ENCODE results near the gene BAX. TPM values are rescaled to one million over a fixed set of nuclear protein-coding genes. Genes with fewer than 3 reads are reported as not detected.

Gene BAX
- total and polyA plus RNA-seq, 2 donors (not counting 1 experiment from before 2014, with no cell fraction given) = 95.3 to 109 TPM

- POLR2A ChIA-PET = no interaction called here
- H3K9me3 Mint-ChIP-seq (ENCODE audit: insufficient read depth) = no peaks in the 10 kb centered on the region
- Histone ChIP-seq H3K9ac (ENCODE audit: low read length) (no peak overlapping the region), H3K4me3 (ENCODE audit: control extremely low read depth in 1 of 5, extremely low read depth in 1 of 5, insufficient read depth in 1 of 5, low read depth in 2 of 5, low read length in 4 of 5) (no peak overlapping the region), H3K4me1 (ENCODE audit: control insufficient read depth in 2 of 2, insufficient read depth in 2 of 2, low read length in 2 of 2) (peaks cover 12 to 15% of the 10 kb centered on the region in 2 donors), H3K9me3 (ENCODE audit: control extremely low read depth in 1 of 3, control insufficient read depth in 2 of 3, insufficient read depth in 1 of 3, low read length in 2 of 3) (peaks cover 0 to 6% (median 0%) of the 10 kb centered on the region in 3 donors), H3K36me3 (replicated peaks in 1 of 2; ENCODE audit: control extremely low read depth in 1 of 2, control insufficient read depth in 1 of 2, extremely low read depth in 1 of 2, insufficient read depth in 2 of 2, low read length in 1 of 2) (no peaks in the 10 kb centered on the region), H4K20me1 (ENCODE audit: control insufficient read depth, insufficient read depth, low read length, poor library complexity, severe bottlenecking) (no peaks in the 10 kb centered on the region), H3K27me3 (replicated peaks in 1 of 4; ENCODE audit: control extremely low read depth in 1 of 4, control insufficient read depth in 3 of 4, insufficient read depth in 4 of 4, low read length in 3 of 4) (peaks cover 0 to 10% (median 3%) of the 10 kb centered on the region in 4 experiments), H2AFZ (ENCODE audit: insufficient read depth, low read depth, low read length, poor library complexity, severe bottlenecking) (no peak overlapping the region), H3K4me2 (replicated peaks; ENCODE audit: low read depth, low read length, poor library complexity, severe bottlenecking) (no peak overlapping the region), H3K79me2 (ENCODE audit: control insufficient read depth, insufficient read depth, low read length) (no peaks in the 10 kb centered on the region), H3K27ac (ENCODE audit: low read length in 2 of 2) (no peak overlapping the region)
- 95% methylated on average over 20 of the region's 25 CpGs for WGBS (ENCODE audit: insufficient coverage)
- no peak for TF ChIP-seq EZH2 (IDR thresholded peaks at IDR 0.05; ENCODE audit: borderline replicate concordance, insufficient read depth, low read depth, low read length, poor library complexity, severe bottlenecking)
- no peak for TF ChIP-seq CTCF (IDR thresholded peaks at IDR 0.05)
- H3K27me3 Mint-ChIP-seq = peaks cover 13% of the 10 kb centered on the region
- H3K27ac Mint-ChIP-seq = no peak overlapping the region
- H3K4me1 Mint-ChIP-seq = peaks cover 11% of the 10 kb centered on the region
- DNase-seq (no peak), ATAC-seq (ENCODE audit: low read depth) (no peak)
- CTCF ChIA-PET = no interaction called here
- H3K4me3 Mint-ChIP-seq = no peak overlapping the region
- intact Hi-C loops (cut with micrococcal nuclease) = no loop called here
These were observed 18.8 kb upstream of the BAX start for GRCh38 chr19:48935864-48936263.

GRCh38 chr19:48938256-48938655 is 16.4 kb upstream of the BAX start:
- H2AFZ ChIP-seq (ENCODE audit: insufficient read depth, low read depth, low read length, poor library complexity, severe bottlenecking) = no peak overlapping the region
- Mint-ChIP-seq H3K27ac (no peak overlapping the region), H3K27me3 (peaks cover 9% of the 10 kb centered on the region), H3K4me3 (no peak overlapping the region), H3K9me3 (ENCODE audit: insufficient read depth) (peaks cover 2% of the 10 kb centered on the region), H3K4me1 (peaks cover 10% of the 10 kb centered on the region)
- ChIA-PET CTCF (no interaction called here), POLR2A (no interaction called here)
- H4K20me1 ChIP-seq (ENCODE audit: control insufficient read depth, insufficient read depth, low read length, poor library complexity, severe bottlenecking) = no peaks in the 10 kb centered on the region
- H3K79me2 ChIP-seq (ENCODE audit: control insufficient read depth, insufficient read depth, low read length) = no peaks in the 10 kb centered on the region
- H3K4me1 ChIP-seq (ENCODE audit: control insufficient read depth in 2 of 2, insufficient read depth in 2 of 2, low read length in 2 of 2) = peaks cover 7 to 10% of the 10 kb centered on the region in 2 donors
- H3K9ac ChIP-seq (ENCODE audit: low read length) = no peak overlapping the region
- 92% methylated on average over 2 of the region's 7 CpGs for WGBS (ENCODE audit: insufficient coverage)
- TF ChIP-seq CTCF (IDR thresholded peaks at IDR 0.05) (no peak), EZH2 (IDR thresholded peaks at IDR 0.05; ENCODE audit: borderline replicate concordance, insufficient read depth, low read depth, low read length, poor library complexity, severe bottlenecking) (no peak)
- no peak for ATAC-seq (ENCODE audit: low read depth)
- H3K36me3 ChIP-seq (replicated peaks in 1 of 2; ENCODE audit: control extremely low read depth in 1 of 2, control insufficient read depth in 1 of 2, extremely low read depth in 1 of 2, insufficient read depth in 2 of 2, low read length in 1 of 2) = no peaks in the 10 kb centered on the region
- intact Hi-C loops (cut with micrococcal nuclease) = no loop called here
- DNase-seq = no peak
- H3K27me3 ChIP-seq (replicated peaks in 1 of 4; ENCODE audit: control extremely low read depth in 1 of 4, control insufficient read depth in 3 of 4, insufficient read depth in 4 of 4, low read length in 3 of 4) = peaks cover 0 to 3% (median 0%) of the 10 kb centered on the region in 4 experiments
- no peak overlapping the region for H3K4me3 ChIP-seq (ENCODE audit: control extremely low read depth in 1 of 5, extremely low read depth in 1 of 5, insufficient read depth in 1 of 5, low read depth in 2 of 5, low read length in 4 of 5)
- H3K9me3 ChIP-seq (ENCODE audit: control extremely low read depth in 1 of 3, control insufficient read depth in 2 of 3, insufficient read depth in 1 of 3, low read length in 2 of 3) = peaks cover 0 to 11% (median 0%) of the 10 kb centered on the region in 3 donors
- H3K27ac ChIP-seq (ENCODE audit: low read length in 2 of 2) = no peak overlapping the region
- no peak overlapping the region for H3K4me2 ChIP-seq (replicated peaks; ENCODE audit: low read depth, low read length, poor library complexity, severe bottlenecking)
